Hepatocyte (in vitro differentiated cells): ENCODE data around the gene TM7SF2.

Source experiments
- CTCF ChIP-seq: fragments of 200-600 bp; sonication (generic); IDR thresholded peaks from 2 replicates; pipeline ENCODE4 v1.5.1; 2016; ENCODE audit warnings: antibody characterized with exemption, mild to moderate bottlenecking; ENCODE audit not compliant: poor library complexity
- EZH2phosphoT487 ChIP-seq: fragments of 200-600 bp; sonication (generic); IDR thresholded peaks from one replicate; pipeline ENCODE4 v1.6.1; 2018; ENCODE audit warnings: antibody characterized with exemption, mild to moderate bottlenecking, low read depth, moderate library complexity; ENCODE audit not compliant: unreplicated experiment, severe bottlenecking

- TF ChIP-seq CTCF (no peak), EZH2phosphoT487 (no peak)
Measured at GRCh38 chr11:65120831-65121230, 9.2 kb downstream of the TM7SF2 start.
